Liver (tissue), 9 donors: Measurements from ENCODE around the gene PPP1R2. TPM values are rescaled to one million over a fixed set of nuclear protein-coding genes. Genes with fewer than 3 reads are reported as not detected.
"Not testable (repeated sequence)": the region's sequence is repeated elsewhere in the genome, so short reads cannot be mapped to it uniquely, and the experiment has no call there.

ENCODE experiments used
- DNase-seq: peaks from one replicate; pipeline ENCODE4 v3.0.0-alpha.2; 2017; ENCODE audit warnings: low spot score
- H3K27ac ChIP-seq, 2 donors: one replicate each; pipeline ENCODE4 v1.7.0; 2013; ENCODE audit warnings: inconsistent platforms in 2 of 2, low read length in 2 of 2, control low read depth in 1 of 2, low read depth in 1 of 2, mild to moderate bottlenecking in 1 of 2
- H3K27me3 ChIP-seq, 4 donors: one replicate each; pipeline versions ENCODE4 v1.6.1 to v1.7.0; 2013; ENCODE audit warnings: low read length in 3 of 4, inconsistent platforms in 1 of 4, mild to moderate bottlenecking in 1 of 4, moderate library complexity in 1 of 4; ENCODE audit not compliant: control insufficient read depth in 4 of 4, insufficient read depth in 4 of 4
- H3K36me3 ChIP-seq, 4 donors: one replicate each; pipeline versions ENCODE4 v1.6.1 to v1.7.0; 2013; ENCODE audit warnings: low read length in 3 of 4, mild to moderate bottlenecking in 3 of 4, low read depth in 1 of 4, moderate library complexity in 1 of 4; ENCODE audit not compliant: control insufficient read depth in 4 of 4, insufficient read depth in 3 of 4
- H3K4me1 ChIP-seq, 4 donors: one replicate each; pipeline versions ENCODE4 v1.6.1 to v1.7.0; 2013; ENCODE audit warnings: low read length in 3 of 4, mild to moderate bottlenecking in 3 of 4, moderate library complexity in 1 of 4; ENCODE audit not compliant: control insufficient read depth in 4 of 4, insufficient read depth in 4 of 4
- H3K4me3 ChIP-seq, 3 donors: one replicate each; pipeline versions ENCODE4 v1.6.1 to v1.7.0; 2013; ENCODE audit warnings: low read length in 3 of 3, control low read depth in 1 of 3, low read depth in 1 of 3, mild to moderate bottlenecking in 1 of 3
- H3K9ac ChIP-seq, 2 donors: one replicate each; pipeline ENCODE4 v1.7.0; 2013; ENCODE audit warnings: low read length in 2 of 2, mild to moderate bottlenecking in 2 of 2, moderate library complexity in 2 of 2, control low read depth in 1 of 2, low read depth in 1 of 2
- H3K9me3 ChIP-seq, 4 donors: one replicate each; pipeline versions ENCODE4 v1.6.1 to v1.7.0; 2013; ENCODE audit warnings: low read length in 3 of 4; ENCODE audit not compliant: control insufficient read depth in 4 of 4
- ATF3 ChIP-seq: IDR thresholded peaks from 2 replicates; pipeline ENCODE4 v1.6.1; 2016; ENCODE audit warnings: antibody characterized with exemption
- FOXA1 ChIP-seq: IDR thresholded peaks from 2 replicates; pipeline ENCODE4 v1.6.1; 2016; ENCODE audit warnings: antibody characterized with exemption
- GABPA ChIP-seq, 2 donors: IDR thresholded peaks in 1 of 2; conservative IDR thresholded peaks in 1 of 2; 2 replicates each; pipeline ENCODE4 v1.6.1; 2016; ENCODE audit warnings: antibody characterized with exemption in 2 of 2, mild to moderate bottlenecking in 1 of 2, moderate library complexity in 1 of 2
- HNF4G ChIP-seq: IDR thresholded peaks from 2 replicates; pipeline ENCODE4 v1.6.1; 2016; ENCODE audit warnings: antibody characterized with exemption
- RAD21 ChIP-seq, 2 donors: IDR thresholded peaks; 2 replicates each; pipeline ENCODE4 v1.6.1; 2016; ENCODE audit warnings: antibody characterized with exemption in 2 of 2, mild to moderate bottlenecking in 2 of 2
- REST ChIP-seq: IDR thresholded peaks from 2 replicates; pipeline ENCODE4 v1.6.1; 2016; ENCODE audit warnings: antibody characterized with exemption, mild to moderate bottlenecking
- SP1 ChIP-seq: IDR thresholded peaks from 2 replicates; pipeline ENCODE4 v1.6.1; 2018; ENCODE audit warnings: antibody characterized with exemption, mild to moderate bottlenecking
- TAF1 ChIP-seq: conservative IDR thresholded peaks from 2 replicates; pipeline ENCODE4 v1.6.1; 2016; ENCODE audit warnings: antibody characterized with exemption, mild to moderate bottlenecking
- YY1 ChIP-seq: IDR thresholded peaks from 2 replicates; pipeline ENCODE4 v1.6.1; 2016; ENCODE audit warnings: antibody characterized with exemption, mild to moderate bottlenecking
- ZBTB33 ChIP-seq: IDR thresholded peaks from 2 replicates; pipeline ENCODE4 v1.6.1; 2016; ENCODE audit warnings: antibody characterized with exemption
- WGBS: extraction: QIAGEN DNeasy Blood & Tissue Kit; methylation state at CpG from one replicate; pipeline ENCODE4 v1.1.7; 2013; 5-methylcytosine and 5-hydroxymethylcytosine counted together
- polyA plus RNA-seq, 2 donors: library from polyadenylated mRNA; stranded (reverse) in 1 of 2; unstranded in 1 of 2; fragments of 200-250 nt in 1 of 2; fragments of >200 nt in 1 of 2; fragmentation: Nextera tagmentation in 1 of 2; extraction: Ambion mirVana in 1 of 2; gene quantifications; one replicate each; pipeline versions ENCODE4 v1.2.1 to v1.2.3, GENCODE V29; 2013 to 2015
- total RNA-seq, 2 donors: library from RNA; depleted of rRNA; stranded (reverse); fragments of >200 nt; gene quantifications; one replicate each; pipeline ENCODE4 v1.2.3, GENCODE V29; 2014
- donor health status: healthy.
- donor health status: healthy.
- donor health status: healthy.
- donor health status: healthy.
- donor health status: healthy.

The PPP1R2 gene
- total and polyA plus RNA-seq, 4 donors = 9.3 to 21.4 (median 16.0) TPM

GRCh38 chr3:195511136-195511535 lies 32.0 kb downstream of the PPP1R2 start:
- Histone ChIP-seq H3K9me3 (no peaks in the 10 kb centered on the region), H3K27me3 (no peaks in the 10 kb centered on the region), H3K36me3 (peaks cover 1 to 12% (median 7%) of the 10 kb centered on the region in 4 donors), H3K27ac (no peak overlapping the region), H3K4me1 (no peaks in the 10 kb centered on the region), H3K9ac (no peak overlapping the region), H3K4me3 (no peak overlapping the region)
- TF ChIP-seq HNF4G (no peak), TAF1 (no peak), FOXA1 (no peak), YY1 (no peak), ZBTB33 (no peak)
- 97% methylated on average over 6 of the region's 6 CpGs for WGBS
- DNase-seq = no peak

- no peaks in the 10 kb centered on the region for H3K27me3 ChIP-seq
- no peaks in the 10 kb centered on the region for H3K4me1 ChIP-seq
- no peak for TF ChIP-seq SP1
- WGBS = 87% methylated on average over 1 of the region's 1 CpG
- no peak for DNase-seq
- H3K36me3 ChIP-seq = peaks cover 0 to 3% (median 0%) of the 10 kb centered on the region in 4 donors
- no peak overlapping the region for H3K27ac ChIP-seq
- no peak overlapping the region for H3K4me3 ChIP-seq
- H3K9ac ChIP-seq = no peak overlapping the region
- no peaks in the 10 kb centered on the region for H3K9me3 ChIP-seq
Observed at GRCh38 chr3:195508185-195508584, 34.9 kb downstream of the PPP1R2 start.

GRCh38 chr3:195475614-195476013 lies 67.5 kb downstream of the PPP1R2 start:
- Histone ChIP-seq H3K9ac (no peak overlapping the region), H3K9me3 (no peaks in the 10 kb centered on the region), H3K4me3 (no peak overlapping the region), H3K4me1 (no peaks in the 10 kb centered on the region), H3K36me3 (no peaks in the 10 kb centered on the region), H3K27me3 (no peaks in the 10 kb centered on the region), H3K27ac (no peak overlapping the region)
- WGBS = 88% methylated on average over 3 of the region's 3 CpGs
- TF ChIP-seq YY1 (no peak), GABPA (IDR thresholded peaks at IDR 0.05 in 1 of 2, conservative IDR thresholded peaks at IDR 0.05 in 1 of 2) (no peak), ATF3 (no peak), REST (no peak), RAD21 (IDR thresholded peaks at IDR 0.05) (no peak)
- DNase-seq = no peak

- H3K9ac ChIP-seq, DNase-seq, H3K4me1 ChIP-seq, H3K27ac ChIP-seq, H3K4me3 ChIP-seq, H3K9me3 ChIP-seq, H3K27me3 ChIP-seq, H3K36me3 ChIP-seq: not testable (repeated sequence)
- 84% methylated on average over 8 of the region's 8 CpGs for WGBS
Observed at GRCh38 chr3:195475116-195475515, 68.0 kb downstream of the PPP1R2 start.
